B cell (primary cell): ENCODE measurements around the gene SMIM1.

Experiments
- CTCF ChIP-seq: fragments of 200-600 bp; IDR thresholded peaks from one replicate; pipeline ENCODE4 v1.8.0; 2022; ENCODE audit warnings: antibody characterized with exemption, mild to moderate bottlenecking
- EZH2 ChIP-seq: IDR thresholded peaks from 2 replicates; pipeline ENCODE4 v1.6.1; 2012; ENCODE audit warnings: borderline replicate concordance, low read depth, mild to moderate bottlenecking, moderate library complexity, low read length; ENCODE audit not compliant: insufficient read depth, poor library complexity, severe bottlenecking

- TF ChIP-seq CTCF (no peak), EZH2 (no peak)
Observed at GRCh38 chr1:3745071-3745470, 27.5 kb upstream of the SMIM1 start.
